DND-41 (cell line): ENCODE data around the gene SPDYA.

ENCODE experiments used
- EZH2 ChIP-seq: IDR thresholded peaks from 3 replicates; pipeline ENCODE4 v1.6.1; 2012; ENCODE audit warnings: borderline replicate concordance, low read depth, mild to moderate bottlenecking, moderate library complexity, low read length, inconsistent platforms; ENCODE audit not compliant: severe bottlenecking
- TF ChIP-seq, protein P1 (sequence below): IDR thresholded peaks from 2 replicates; pipeline ENCODE4 v1.5.1; 2012; ENCODE audit warnings: borderline replicate concordance, low read length, moderate library complexity, mild to moderate bottlenecking; ENCODE audit not compliant: poor library complexity, severe bottlenecking; ENCODE audit errors: extremely low read depth

DNA sequence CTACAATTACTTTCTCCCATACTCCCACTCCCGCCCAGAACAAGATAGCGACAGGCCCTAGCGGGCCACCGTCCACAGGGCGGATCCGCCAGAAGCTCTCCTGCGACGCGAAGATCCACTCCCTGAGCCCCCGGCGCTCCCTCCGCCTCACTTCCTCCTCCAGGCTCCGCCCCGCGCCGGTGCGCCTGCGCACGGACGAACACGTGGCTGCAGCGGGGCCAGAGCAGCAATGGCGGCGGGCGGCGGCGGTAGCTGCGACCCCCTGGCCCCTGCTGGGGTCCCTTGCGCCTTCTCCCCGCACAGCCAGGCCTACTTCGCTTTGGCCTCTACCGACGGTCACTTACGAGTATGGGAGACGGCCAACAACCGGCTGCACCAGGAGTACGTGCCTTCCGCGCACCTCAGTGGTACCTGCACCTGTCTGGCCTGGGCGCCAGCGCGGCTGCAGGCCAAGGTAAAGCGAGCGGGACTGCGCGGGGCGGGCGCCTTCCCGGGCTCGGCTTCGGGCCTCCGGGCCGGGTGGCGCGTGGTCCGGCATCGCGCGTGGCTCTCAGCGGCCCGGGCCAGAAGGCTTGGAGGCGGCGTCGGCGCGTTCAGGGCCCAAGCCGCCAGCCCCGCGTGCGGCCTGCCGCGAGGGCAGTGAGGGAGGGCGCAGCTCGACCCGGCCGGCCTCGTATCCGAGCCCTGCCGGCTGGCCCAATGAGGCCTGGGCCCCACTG is 84.0 kb downstream of the SPDYA start, which contains the start of gene WDR43:
- TF ChIP-seq, protein P1, sequence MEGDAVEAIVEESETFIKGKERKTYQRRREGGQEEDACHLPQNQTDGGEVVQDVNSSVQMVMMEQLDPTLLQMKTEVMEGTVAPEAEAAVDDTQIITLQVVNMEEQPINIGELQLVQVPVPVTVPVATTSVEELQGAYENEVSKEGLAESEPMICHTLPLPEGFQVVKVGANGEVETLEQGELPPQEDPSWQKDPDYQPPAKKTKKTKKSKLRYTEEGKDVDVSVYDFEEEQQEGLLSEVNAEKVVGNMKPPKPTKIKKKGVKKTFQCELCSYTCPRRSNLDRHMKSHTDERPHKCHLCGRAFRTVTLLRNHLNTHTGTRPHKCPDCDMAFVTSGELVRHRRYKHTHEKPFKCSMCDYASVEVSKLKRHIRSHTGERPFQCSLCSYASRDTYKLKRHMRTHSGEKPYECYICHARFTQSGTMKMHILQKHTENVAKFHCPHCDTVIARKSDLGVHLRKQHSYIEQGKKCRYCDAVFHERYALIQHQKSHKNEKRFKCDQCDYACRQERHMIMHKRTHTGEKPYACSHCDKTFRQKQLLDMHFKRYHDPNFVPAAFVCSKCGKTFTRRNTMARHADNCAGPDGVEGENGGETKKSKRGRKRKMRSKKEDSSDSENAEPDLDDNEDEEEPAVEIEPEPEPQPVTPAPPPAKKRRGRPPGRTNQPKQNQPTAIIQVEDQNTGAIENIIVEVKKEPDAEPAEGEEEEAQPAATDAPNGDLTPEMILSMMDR = no peak
- TF ChIP-seq EZH2 = no peak
